ENCODE data around the gene CRB1. TPM values are rescaled to one million over a fixed set of nuclear protein-coding genes. Genes with fewer than 3 reads are reported as not detected.

Gene CRB1
- total RNA-seq, 1 experiment from 2014 or later = not detected

GRCh38 chr1:197303463-197303862 is 35.4 kb downstream of the CRB1 start:
- DNase-seq (ENCODE audit: low spot score) = no peak

DNA sequence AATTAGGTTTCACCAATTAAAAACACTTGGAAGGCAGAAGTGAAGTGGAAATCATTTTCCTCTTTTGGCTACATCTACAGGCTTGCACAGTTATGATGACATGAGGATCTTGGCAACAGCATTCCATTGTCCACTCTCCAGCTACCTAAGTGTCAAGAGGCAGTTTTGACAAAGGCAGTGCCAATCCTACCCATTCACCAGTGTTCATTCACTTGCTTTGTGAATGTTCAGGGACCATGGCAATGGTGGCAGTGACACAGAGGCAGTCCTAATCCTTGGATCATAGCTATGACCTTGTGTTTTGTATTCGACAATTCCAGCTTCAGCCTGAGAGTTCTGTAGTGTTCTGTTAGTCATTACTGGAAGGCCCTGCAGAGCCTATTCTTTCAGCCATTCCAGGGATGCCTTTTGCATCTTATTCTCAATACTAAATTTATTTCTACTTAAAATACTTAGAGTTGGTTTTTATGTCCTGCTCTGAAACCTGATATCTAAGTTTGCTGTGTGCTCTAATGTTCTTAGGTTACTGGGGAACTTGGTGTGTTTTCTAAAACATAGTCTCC is 36.7 kb downstream of the CRB1 start:
- DNase-seq (ENCODE audit: low spot score) = no peak

DNA sequence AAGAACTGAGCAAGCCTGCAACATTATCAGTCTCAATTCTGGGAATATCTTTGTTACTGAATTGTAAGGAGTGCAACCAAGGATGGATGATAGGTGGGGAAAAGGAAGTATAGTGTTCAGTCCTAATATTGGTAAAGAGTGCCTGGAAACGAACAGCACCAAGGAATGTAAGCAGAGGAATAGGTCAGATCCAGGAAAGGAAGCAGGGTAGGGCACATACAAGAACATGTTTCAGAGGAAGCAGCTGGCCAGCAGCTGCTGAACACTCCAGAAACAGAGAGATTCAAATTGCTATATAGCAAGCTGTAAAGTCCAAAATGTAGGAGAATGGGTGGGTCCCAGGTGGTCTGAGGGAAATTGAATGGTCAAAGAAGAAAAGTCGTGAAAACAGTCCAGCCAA is 37.9 kb downstream of the CRB1 start:
- no peak for DNase-seq (ENCODE audit: low spot score)

- no peak for DNase-seq (ENCODE audit: low spot score)
Measured at GRCh38 chr1:197306381-197307062, 38.5 kb downstream of the CRB1 start.

- no peak for DNase-seq (ENCODE audit: low spot score)
Measured at GRCh38 chr1:197307136-197307535, 39.1 kb downstream of the CRB1 start.

- DNase-seq (ENCODE audit: low spot score) = no peak
Measured at GRCh38 chr1:197307551-197307950, 39.5 kb downstream of the CRB1 start.

DNA sequence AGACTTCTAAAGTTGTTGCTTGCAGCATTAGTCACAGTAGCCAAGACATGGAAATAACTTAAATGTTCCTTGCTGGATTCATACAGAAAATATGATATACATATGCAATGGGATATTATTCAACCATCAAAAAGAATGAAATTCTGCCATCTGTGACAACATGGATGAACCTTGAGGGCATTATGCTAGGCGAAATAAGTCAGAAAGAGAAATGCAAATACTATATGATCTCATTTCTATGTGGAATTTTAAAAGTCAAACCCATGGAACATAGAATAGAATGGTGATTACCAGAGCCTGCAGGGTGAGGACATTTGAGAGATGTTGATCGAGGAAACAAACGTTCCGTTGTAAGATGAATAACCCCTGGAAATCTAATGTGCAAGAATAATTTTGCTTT is 43.0 kb downstream of the CRB1 start:
- no peak for DNase-seq (ENCODE audit: low spot score)

DNA sequence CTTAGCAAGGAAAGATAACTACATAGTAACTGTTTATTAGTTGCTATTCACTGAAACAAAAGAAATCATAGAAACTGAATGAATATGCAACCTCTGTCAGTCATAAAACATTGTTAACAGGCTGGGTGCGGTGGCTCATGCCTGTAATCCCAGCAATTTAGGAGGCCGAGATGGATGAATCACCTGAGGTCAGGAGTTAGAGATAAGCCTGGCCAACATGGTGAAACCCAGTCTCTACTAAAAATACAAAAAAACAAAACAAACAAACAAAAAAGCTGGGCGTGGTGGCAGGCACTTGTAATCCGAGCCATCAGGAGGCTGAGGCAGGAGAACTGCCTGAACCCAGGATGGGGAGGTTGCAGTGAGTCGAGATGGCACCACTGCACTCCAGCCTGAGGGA is 44.1 kb downstream of the CRB1 start:
- DNase-seq (ENCODE audit: low spot score) = peak; percentile 6

GRCh38 chr1:197313713-197314112 is 45.7 kb downstream of the CRB1 start:
- DNase-seq (ENCODE audit: low spot score) = no peak

DNA sequence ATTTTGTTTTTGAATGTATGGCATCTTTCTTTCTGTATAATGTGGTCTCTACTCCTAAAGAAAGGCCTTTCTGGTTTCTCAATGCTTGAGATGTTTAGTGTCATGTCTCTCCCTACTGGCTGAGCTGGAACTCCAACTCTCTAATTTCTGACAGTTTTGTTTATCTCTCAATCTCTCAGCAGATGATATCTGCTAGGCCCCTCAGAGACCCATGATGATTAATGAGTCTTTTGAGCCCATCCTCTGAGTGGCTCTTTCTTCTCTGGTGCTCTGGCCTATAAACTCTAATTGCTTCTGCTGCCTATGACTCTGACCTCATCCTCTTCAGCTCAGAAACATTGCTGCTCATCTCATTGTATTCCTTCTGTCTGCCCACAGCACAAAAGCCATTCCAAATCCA is 46.6 kb downstream of the CRB1 start:
- DNase-seq (ENCODE audit: low spot score) = no peak

DNA sequence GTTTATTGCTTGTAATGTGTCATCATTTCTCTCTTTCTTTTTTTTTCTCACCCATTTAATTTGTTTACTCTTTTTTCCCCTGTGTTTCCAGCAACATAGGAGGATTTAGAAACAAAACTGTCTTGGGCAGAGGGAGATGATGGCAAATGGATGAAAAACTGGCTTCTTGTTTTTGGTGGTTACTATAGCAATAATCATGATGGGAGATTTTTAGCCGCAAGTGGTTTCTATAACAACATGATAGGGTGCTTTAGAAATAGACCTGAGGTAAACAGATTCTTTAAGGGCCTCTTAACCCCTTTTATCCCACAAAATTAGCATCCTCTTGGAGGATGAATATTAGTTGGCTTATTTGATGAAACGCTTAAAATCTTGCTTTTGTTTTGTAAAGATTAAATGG is 51.6 kb downstream of the CRB1 start:
- DNase-seq (ENCODE audit: low spot score) = no peak

DNA sequence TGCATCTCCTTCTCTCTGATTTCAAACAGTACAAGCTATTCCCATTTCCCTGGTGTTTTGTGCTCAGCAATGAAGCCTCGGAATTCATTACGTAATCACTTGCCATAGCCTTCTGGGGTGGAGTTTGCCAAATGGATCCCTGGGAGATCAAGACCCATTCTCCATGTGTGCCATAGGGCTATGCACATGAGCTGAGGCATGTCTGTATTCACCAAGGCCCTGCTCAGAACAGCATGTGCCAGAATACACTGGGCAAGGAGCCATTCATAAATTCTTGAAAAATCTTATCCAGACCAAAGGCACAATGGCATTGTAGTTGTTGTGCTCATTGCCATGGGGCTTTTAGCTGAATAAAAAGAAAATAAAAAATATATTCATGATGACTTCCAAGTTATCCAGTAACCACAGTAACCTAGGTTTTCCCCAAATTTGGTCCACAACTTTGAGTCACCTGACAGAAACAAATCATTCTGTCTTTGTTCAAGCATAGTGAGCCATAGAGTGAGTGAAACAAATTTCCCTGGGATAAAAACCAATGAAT is 53.0 kb downstream of the CRB1 start:
- no peak for DNase-seq (ENCODE audit: low spot score)

DNA sequence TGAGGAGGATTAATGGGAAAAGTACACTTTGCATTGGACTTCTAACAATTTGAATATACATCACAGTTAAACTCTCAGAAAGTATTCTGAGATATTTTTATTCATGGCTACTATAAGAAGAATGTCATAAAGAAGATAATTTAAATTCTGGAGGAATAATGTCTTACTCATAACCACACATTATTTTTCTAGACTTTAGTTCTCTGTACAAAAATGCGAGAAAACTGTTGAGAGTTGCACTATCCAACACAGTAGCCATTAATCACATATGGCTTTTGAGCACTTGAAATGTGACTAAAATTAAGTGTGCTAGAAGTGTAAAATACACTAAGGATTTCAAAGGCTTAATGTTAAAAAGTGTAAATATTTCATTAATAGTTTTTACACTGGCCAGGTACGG is 53.8 kb downstream of the CRB1 start:
- DNase-seq (ENCODE audit: low spot score) = no peak

DNA sequence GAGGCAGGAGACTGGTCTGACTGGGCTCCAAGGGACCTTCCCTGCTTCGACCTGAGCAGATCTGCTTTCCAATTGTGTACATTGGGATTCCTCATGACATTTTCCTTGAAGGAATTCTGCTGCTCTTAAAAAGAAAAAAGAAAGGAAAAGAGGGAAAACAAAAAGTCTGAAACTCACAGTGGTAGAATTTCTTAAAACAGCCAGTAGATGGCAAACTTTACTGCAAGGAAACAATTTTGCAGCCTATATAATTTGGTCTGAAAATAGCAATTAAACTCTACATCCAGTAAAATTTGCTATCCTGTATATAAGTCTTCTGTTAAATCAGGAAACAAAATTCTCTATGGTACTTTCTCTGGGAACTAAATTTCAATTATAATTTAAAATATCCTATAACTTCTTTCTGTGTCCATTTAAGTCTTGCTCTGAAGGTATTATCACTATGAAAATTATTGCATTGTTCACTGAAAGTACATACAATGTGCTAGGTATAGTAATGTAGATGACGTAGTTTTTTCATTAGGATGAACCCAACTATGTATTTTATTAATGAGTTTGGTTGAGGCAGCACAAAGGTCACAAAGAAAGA is 59.8 kb downstream of the CRB1 start:
- DNase-seq (ENCODE audit: low spot score) = no peak

DNA sequence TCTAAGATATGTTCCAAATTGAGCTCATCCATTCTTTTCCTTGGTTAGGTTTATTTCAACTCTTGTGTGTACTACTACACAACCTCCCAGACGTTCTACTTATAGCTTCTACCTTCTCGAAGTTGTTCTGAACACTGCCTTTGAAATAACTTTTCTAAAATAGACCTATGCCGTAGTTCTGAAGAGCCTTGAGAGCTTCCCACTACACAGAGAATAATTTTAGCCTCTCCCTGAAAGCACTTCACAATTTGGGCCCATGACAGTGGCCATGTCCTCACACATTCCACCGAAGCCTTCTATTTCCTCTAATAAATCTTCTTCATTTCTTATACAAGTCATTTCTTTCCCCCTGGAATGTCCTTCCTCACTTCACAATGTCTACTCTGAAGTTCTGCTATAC is 62.2 kb downstream of the CRB1 start:
- no peak for DNase-seq (ENCODE audit: low spot score)

- DNase-seq (ENCODE audit: low spot score) = no peak
Measured at GRCh38 chr1:197331565-197331964, 63.5 kb downstream of the CRB1 start.

DNA sequence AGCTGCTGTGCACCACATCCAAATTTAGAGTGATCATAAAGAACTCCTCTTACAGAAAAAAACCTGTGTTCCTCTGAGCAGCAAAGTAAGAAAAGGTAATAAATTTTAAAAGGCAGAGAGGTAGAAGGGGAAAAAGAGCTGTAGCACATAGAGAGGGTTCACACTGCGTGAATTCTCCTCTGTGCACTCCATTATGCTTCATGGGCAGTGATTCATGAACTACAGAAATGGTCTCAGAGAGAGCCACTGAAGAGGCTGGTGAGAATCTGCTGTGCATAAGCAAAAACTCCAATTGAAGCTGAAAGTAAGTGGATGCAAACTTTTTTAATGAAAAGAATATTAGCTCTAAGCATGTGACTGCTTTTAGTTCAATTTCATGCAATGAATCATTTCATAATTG is 65.0 kb downstream of the CRB1 start:
- no peak for DNase-seq (ENCODE audit: low spot score)

GRCh38 chr1:197336571-197336970 is 68.5 kb downstream of the CRB1 start:
- no peak for DNase-seq (ENCODE audit: low spot score)

DNA sequence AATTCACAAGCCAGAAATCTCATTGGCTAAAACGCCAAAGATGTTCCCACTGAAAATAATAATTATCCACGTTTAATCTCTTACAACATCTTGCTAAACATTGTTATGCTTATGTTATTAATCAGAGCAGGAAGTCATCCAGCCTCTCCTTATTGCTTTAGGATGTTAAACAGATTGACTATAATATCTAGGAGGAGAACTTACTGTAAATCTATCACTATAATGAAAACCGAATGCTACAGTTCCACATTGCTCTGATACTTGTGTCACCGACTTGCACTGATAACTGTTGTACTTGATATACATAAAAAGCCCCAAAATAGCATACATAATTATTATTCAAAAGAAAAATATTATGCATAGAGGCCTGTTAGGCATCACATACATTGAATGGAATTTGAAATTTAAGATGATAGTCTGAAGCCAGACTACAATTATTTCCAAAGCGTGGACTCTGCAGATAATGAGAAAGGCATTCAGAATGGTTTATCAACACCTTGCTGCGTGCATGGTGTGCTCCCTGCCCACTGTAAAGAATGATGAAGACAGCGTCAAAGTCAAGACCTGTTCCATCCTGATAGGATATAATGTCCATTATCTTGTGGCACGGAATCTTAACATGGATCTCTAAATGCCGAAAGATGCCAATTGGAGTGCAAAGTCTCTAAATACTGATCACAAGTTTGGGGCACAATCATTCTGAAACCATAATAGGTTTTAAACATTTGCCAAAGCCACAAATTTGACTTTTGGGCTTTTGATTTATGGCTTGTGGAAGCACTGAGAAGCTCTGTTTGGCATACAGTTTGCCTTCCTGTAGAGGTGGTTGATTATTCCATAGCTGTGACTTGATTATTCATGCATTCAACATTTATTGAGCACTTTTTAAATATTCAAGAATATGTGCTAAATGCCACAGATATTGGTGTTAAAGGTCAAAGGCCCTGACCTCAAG is 71.3 kb downstream of the CRB1 start:
- no peak for DNase-seq (ENCODE audit: low spot score)

GRCh38 chr1:197341626-197342025 is 73.6 kb downstream of the CRB1 start:
- no peak for DNase-seq (ENCODE audit: low spot score)

DNA sequence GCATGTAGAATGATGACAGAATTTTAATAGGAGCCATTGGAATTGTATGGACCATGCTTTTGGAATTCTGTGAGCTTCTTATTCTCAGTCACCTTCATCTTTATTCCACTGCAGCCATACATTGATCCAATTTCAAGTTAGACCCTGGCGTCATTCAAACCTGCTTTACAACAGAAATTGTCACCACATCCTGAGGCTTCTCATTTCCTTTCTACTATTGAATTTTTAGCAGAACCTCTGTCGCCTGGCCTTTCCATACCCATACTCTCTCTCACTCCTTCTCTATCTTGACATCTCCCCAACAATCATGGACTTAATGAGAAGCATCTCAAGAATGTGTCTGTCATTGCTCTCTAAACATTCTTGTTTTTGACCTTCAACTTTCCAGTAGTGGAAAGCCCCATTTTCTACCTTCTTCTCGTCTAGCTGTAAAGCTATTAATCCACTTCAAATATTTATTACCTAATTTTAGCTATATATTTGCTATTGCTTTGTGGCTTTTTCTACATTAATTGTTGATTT is 74.1 kb downstream of the CRB1 start:
- DNase-seq (ENCODE audit: low spot score) = no peak

- no peak for DNase-seq (ENCODE audit: low spot score)
Measured at GRCh38 chr1:197342669-197343068, 74.6 kb downstream of the CRB1 start.

Data from H4 (cell line).